HG03175 (cell line): ENCODE data around the gene PCLAF.
"Not testable (repeated sequence)": the region's sequence is repeated elsewhere in the genome, so short reads cannot be mapped to it uniquely, and the experiment has no call there.

Experiments
- ATAC-seq: cut with Tn5 transposase; IDR thresholded peaks from one replicate; pipeline ENCODE4 v1.9.1; 2021; ENCODE audit warnings: mild to moderate bottlenecking, moderate library complexity; ENCODE audit not compliant: unreplicated experiment

The PCLAF gene

GRCh38 chr15:64326458-64326857 lies 54.8 kb downstream of the PCLAF start:
- ATAC-seq = not testable (repeated sequence)

- ATAC-seq = no peak
These were observed 56.9 kb downstream of the PCLAF start for GRCh38 chr15:64324165-64324877.

DNA sequence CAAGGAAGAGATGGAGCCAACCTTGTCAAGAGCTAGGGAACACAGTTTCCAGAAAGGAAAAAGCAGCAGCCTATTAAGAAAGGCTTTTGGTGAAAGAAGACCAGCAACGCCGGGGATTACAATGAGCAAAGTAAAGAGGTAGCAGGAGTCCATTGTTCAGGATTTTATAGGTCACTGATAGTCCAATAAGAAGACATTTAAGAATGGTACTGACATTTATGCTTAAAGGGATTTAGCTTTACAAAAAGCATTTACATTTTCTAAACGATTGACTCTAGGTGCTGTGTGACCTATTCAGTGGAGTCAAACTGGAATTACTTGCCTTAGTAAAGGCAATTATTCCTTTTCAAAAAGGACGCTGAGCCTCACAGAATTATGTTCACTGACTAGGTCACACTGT lies 66.0 kb downstream of the PCLAF start:
- no peak for ATAC-seq

DNA sequence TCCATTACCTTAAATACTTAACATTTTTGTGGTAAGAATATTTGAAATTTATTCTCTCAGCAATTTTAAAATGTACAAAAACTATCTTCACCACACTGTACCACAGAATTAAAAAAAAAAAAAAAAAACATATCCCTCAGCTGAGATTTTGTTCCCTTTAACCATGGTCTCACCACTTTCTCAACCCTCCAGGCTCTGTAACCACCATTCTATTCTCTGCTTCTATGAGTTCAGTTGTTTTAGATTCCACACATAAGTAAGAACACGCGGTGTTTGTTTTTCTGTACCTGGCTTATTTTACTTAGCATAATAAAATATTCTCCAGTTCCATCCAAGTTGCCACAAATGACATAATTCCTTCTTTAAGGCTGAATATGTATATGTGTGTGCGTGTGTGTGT lies 66.8 kb downstream of the PCLAF start:
- no peak for ATAC-seq
